Ishikawa (cell line): ENCODE results near the gene PLK2.

Experiments used
- CEBPB ChIP-seq: IDR thresholded peaks from 2 replicates; pipeline ENCODE4 v1.6.1; 2012
- CREB1 ChIP-seq: IDR thresholded peaks from 2 replicates; pipeline ENCODE4 v1.6.1; 2012; ENCODE audit warnings: low read depth
- EP300 ChIP-seq: IDR thresholded peaks from 2 replicates; pipeline ENCODE4 v1.6.1; 2012; ENCODE audit warnings: borderline replicate concordance
- RAD21 ChIP-seq: IDR thresholded peaks from 2 replicates; pipeline ENCODE4 v1.6.1; 2012; ENCODE audit warnings: low read depth
- REST ChIP-seq: IDR thresholded peaks from 2 replicates; pipeline ENCODE4 v1.6.1; 2012; ENCODE audit warnings: low read depth, mild to moderate bottlenecking
- TCF12 ChIP-seq: IDR thresholded peaks from 2 replicates; pipeline ENCODE4 v1.6.1; 2012; ENCODE audit warnings: low read depth
- YY1 ChIP-seq: IDR thresholded peaks from 2 replicates; pipeline ENCODE4 v1.6.1; 2012; ENCODE audit warnings: low read depth
- TF ChIP-seq, protein P1 (sequence below): IDR thresholded peaks from 2 replicates; pipeline ENCODE4 v1.6.1; 2012

DNA sequence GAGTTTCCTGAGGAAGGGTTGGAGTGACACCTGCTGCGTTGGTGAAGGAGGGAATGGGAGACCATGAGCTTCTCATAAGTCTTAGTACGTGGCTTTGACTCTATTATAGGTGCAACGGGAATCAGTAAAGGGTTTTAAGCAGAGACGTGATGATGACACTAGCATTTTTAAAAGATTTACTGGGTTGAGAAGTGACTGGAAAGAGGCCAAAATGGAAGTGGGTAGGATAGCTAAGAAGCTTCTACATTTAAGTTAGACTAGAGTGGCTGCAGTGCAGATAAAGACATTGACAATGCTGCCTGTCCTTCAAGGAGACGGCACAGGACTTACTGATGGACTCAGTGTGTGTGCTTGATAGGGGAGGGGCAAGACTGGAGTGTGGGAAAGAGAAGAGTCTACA lies 37.5 kb upstream of the PLK2 start:
- no peak for TF ChIP-seq RAD21
- TF ChIP-seq, protein P1, sequence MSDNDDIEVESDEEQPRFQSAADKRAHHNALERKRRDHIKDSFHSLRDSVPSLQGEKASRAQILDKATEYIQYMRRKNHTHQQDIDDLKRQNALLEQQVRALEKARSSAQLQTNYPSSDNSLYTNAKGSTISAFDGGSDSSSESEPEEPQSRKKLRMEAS, result no peak
- TF ChIP-seq CREB1, result no peak
- no peak for TF ChIP-seq CEBPB
- TF ChIP-seq YY1, result no peak
- TF ChIP-seq EP300, result no peak
- no peak for TF ChIP-seq REST
- no peak for TF ChIP-seq TCF12
